Measurements from ENCODE around the gene NOTCH1. TPM values are rescaled to one million over a fixed set of nuclear protein-coding genes. Genes with fewer than 3 reads are reported as not detected.

Gene NOTCH1
- total RNA-seq, 1 experiment from 2014 or later = 39.2 TPM

GRCh38 chr9:136586391-136586953, 40.6 kb upstream of the NOTCH1 start:
- Histone ChIP-seq H3K9me3 (ENCODE audit: insufficient read depth, low read depth) (no peaks in the 10 kb centered on the region), H3K4me1 (replicated peaks; ENCODE audit: insufficient read depth) (no peaks in the 10 kb centered on the region), H3K4me3 (no peak overlapping the region), H3K79me2 (ENCODE audit: low read depth) (no peaks in the 10 kb centered on the region), H3K9me2 (ENCODE audit: insufficient read depth) (no peaks in the 10 kb centered on the region), H3F3A (ENCODE audit: insufficient read depth, low read depth) (peaks cover 8% of the 10 kb centered on the region; the same call in 1 of the 2 replicates), H3K27ac (no peak overlapping the region), H3K27me3 (ENCODE audit: insufficient read depth, low read depth) (peaks cover 5% of the 10 kb centered on the region), H3K4me2 (no peak overlapping the region), H4K20me1 (ENCODE audit: insufficient read depth) (no peaks in the 10 kb centered on the region), H2AFZ (no peak overlapping the region), H3K36me3 (ENCODE audit: low read depth) (no peaks in the 10 kb centered on the region)
- no peak for TF ChIP-seq CTCF (conservative IDR thresholded peaks at IDR 0.05)
- no peak for TF ChIP-seq EZH2 (IDR thresholded peaks at IDR 0.05; ENCODE audit: low read depth)
- BruUV-seq (replicated peaks) = no TSS peak
- CTCF ChIA-PET = no interaction called here
- POLR2A ChIA-PET (ENCODE audit: unreplicated experiment) = interaction anchor here (0.6 kb wide), 1 partner anchor 460 kb away, joined by 6 read pairs; no protein-coding TSS in a partner anchor
- no peak for DNase-seq
- intact Hi-C loops (cut with micrococcal nuclease; ENCODE audit: unreplicated experiment) = no loop called here

- BruUV-seq (replicated peaks) = no TSS peak
- no peak for TF ChIP-seq CTCF (conservative IDR thresholded peaks at IDR 0.05)
- Histone ChIP-seq H3K27ac (no peak overlapping the region), H3F3A (ENCODE audit: insufficient read depth, low read depth) (peaks cover 8% of the 10 kb centered on the region; the same call in 1 of the 2 replicates), H3K9me3 (ENCODE audit: insufficient read depth, low read depth) (no peaks in the 10 kb centered on the region), H3K4me2 (no peak overlapping the region), H4K20me1 (ENCODE audit: insufficient read depth) (no peaks in the 10 kb centered on the region), H3K79me2 (ENCODE audit: low read depth) (no peaks in the 10 kb centered on the region), H3K9me2 (ENCODE audit: insufficient read depth) (no peaks in the 10 kb centered on the region), H3K4me3 (no peak overlapping the region), H3K4me1 (replicated peaks; ENCODE audit: insufficient read depth) (no peaks in the 10 kb centered on the region), H3K36me3 (ENCODE audit: low read depth) (no peaks in the 10 kb centered on the region), H3K27me3 (ENCODE audit: insufficient read depth, low read depth) (no peaks in the 10 kb centered on the region), H2AFZ (no peak overlapping the region)
- no peak for DNase-seq
- CTCF ChIA-PET = interaction anchor here (0.6 kb wide), 1 partner anchor 52 kb away, joined by 3 read pairs; no protein-coding TSS in a partner anchor
- POLR2A ChIA-PET (ENCODE audit: unreplicated experiment) = no interaction called here
- intact Hi-C loops (cut with micrococcal nuclease; ENCODE audit: unreplicated experiment) = no loop called here
These were observed 39.8 kb upstream of the NOTCH1 start for GRCh38 chr9:136585531-136586120.

- TF ChIP-seq EZH2 (IDR thresholded peaks at IDR 0.05; ENCODE audit: low read depth) (no peak), CTCF (conservative IDR thresholded peaks at IDR 0.05) (no peak)
- Histone ChIP-seq H4K20me1 (ENCODE audit: insufficient read depth) (no peaks in the 10 kb centered on the region), H3K4me2 (no peak overlapping the region), H3K36me3 (ENCODE audit: low read depth) (no peaks in the 10 kb centered on the region), H3K27ac (no peak overlapping the region), H3K4me1 (replicated peaks; ENCODE audit: insufficient read depth) (no peaks in the 10 kb centered on the region), H3K9me3 (ENCODE audit: insufficient read depth, low read depth) (no peaks in the 10 kb centered on the region), H3K79me2 (ENCODE audit: low read depth) (no peaks in the 10 kb centered on the region), H3K4me3 (no peak overlapping the region), H3F3A (ENCODE audit: insufficient read depth, low read depth) (peaks cover 8% of the 10 kb centered on the region; the same call in 1 of the 2 replicates), H3K27me3 (ENCODE audit: insufficient read depth, low read depth) (no peaks in the 10 kb centered on the region), H3K9me2 (ENCODE audit: insufficient read depth) (no peaks in the 10 kb centered on the region), H2AFZ (no peak overlapping the region)
- ChIA-PET CTCF (no interaction called here), POLR2A (ENCODE audit: unreplicated experiment) (no interaction called here)
- no peak for DNase-seq
- no TSS peak for BruUV-seq (replicated peaks)
- intact Hi-C loops (cut with micrococcal nuclease; ENCODE audit: unreplicated experiment) = no loop called here
These were observed 39.1 kb upstream of the NOTCH1 start for GRCh38 chr9:136584934-136585333.
